Thymus (tissue), 11 donors: ENCODE results near the gene DNAJC16. TPM values are rescaled to one million over a fixed set of nuclear protein-coding genes. Genes with fewer than 3 reads are reported as not detected.

Experiments
- DNase-seq, 9 donors: peaks; one replicate each; pipeline ENCODE4 v3.0.0-alpha.2; 2013; ENCODE audit warnings: low spot score in 9 of 9, low read depth in 6 of 9, missing footprints in 1 of 9
- H3K27ac ChIP-seq, 2 donors: one replicate each; pipeline ENCODE4 v1.5.1; 2013; ENCODE audit warnings: control low read depth in 1 of 2, low read depth in 1 of 2, low read length in 1 of 2, mild to moderate bottlenecking in 1 of 2, moderate library complexity in 1 of 2
- H3K27me3 ChIP-seq, 2 donors: one replicate each; pipeline ENCODE4 v1.5.1; 2013; ENCODE audit warnings: low read length in 1 of 2; ENCODE audit not compliant: control insufficient read depth in 2 of 2, insufficient read depth in 1 of 2
- H3K36me3 ChIP-seq, 2 donors: one replicate each; pipeline ENCODE4 v1.5.1; 2013; ENCODE audit warnings: low read length in 1 of 2, mild to moderate bottlenecking in 1 of 2, moderate library complexity in 1 of 2; ENCODE audit not compliant: control insufficient read depth in 2 of 2, insufficient read depth in 2 of 2
- H3K4me1 ChIP-seq, 2 donors: one replicate each; pipeline ENCODE4 v1.5.1; 2013; ENCODE audit warnings: low read length in 2 of 2; ENCODE audit not compliant: control insufficient read depth in 2 of 2, insufficient read depth in 2 of 2
- H3K4me3 ChIP-seq, 2 donors: one replicate each; pipeline ENCODE4 v1.5.1; 2013; ENCODE audit warnings: low read length in 2 of 2, control low read depth in 1 of 2, mild to moderate bottlenecking in 1 of 2
- H3K9me3 ChIP-seq, 2 donors: one replicate each; pipeline ENCODE4 v1.5.1; 2013; ENCODE audit warnings: low read length in 1 of 2, mild to moderate bottlenecking in 1 of 2; ENCODE audit not compliant: control insufficient read depth in 2 of 2, insufficient read depth in 1 of 2
- WGBS: extraction: QIAGEN DNeasy Blood & Tissue Kit; methylation state at CpG from one replicate; pipeline ENCODE4 v1.1.7; 2013; 5-methylcytosine and 5-hydroxymethylcytosine counted together
- polyA plus RNA-seq: library from polyadenylated mRNA; stranded (reverse); fragments of 200-250 nt; gene quantifications from one replicate; pipeline ENCODE4 v1.2.3, GENCODE V29; 2013
- total RNA-seq: library from RNA; stranded (reverse); fragments of 120-200 nt; gene quantifications from one replicate; pipeline ENCODE4 v1.2.4, GENCODE V29; 2013
- donor health status: healthy.

The DNAJC16 gene
- total and polyA plus RNA-seq, 2 donors = 6.5 to 8.4 TPM

- WGBS = 97% methylated on average over 13 of the region's 13 CpGs
- no peaks in the 10 kb centered on the region for H3K4me1 ChIP-seq
These were observed 98.6 kb downstream of the DNAJC16 start for GRCh38 chr1:15625056-15625917.

More at GRCh38 chr1:15625056-15625917, 98.6 kb downstream of the DNAJC16 start:
- Histone ChIP-seq H3K4me3 (no peak overlapping the region), H3K27ac (no peak overlapping the region), H3K9me3 (no peaks in the 10 kb centered on the region), H3K27me3 (no peaks in the 10 kb centered on the region), H3K36me3 (peaks cover 8 to 25% of the 10 kb centered on the region in 2 donors)
- no peak for DNase-seq

Other genes starting within 250 kb of the DNAJC16 start
- 36.3 TPM for gene EFHD2, start 117.0 kb upstream of the DNAJC16 start, total RNA-seq
- gene EFHD2, start 117.0 kb upstream of the DNAJC16 start, polyA plus RNA-seq = 62.3 TPM
- gene CTRC, start 88.4 kb upstream of the DNAJC16 start, total RNA-seq = not detected
- gene CTRC, start 88.4 kb upstream of the DNAJC16 start, polyA plus RNA-seq = 1.6 TPM
- gene CELA2A, start 70.1 kb upstream of the DNAJC16 start, total RNA-seq = 0.14 TPM
- 0.41 TPM for gene CELA2A, start 70.1 kb upstream of the DNAJC16 start, polyA plus RNA-seq
- gene CELA2B, start 50.7 kb upstream of the DNAJC16 start, total RNA-seq = 0.28 TPM
- 0.16 TPM for gene CELA2B, start 50.7 kb upstream of the DNAJC16 start, polyA plus RNA-seq
- 5.6 TPM for gene CASP9, start 2.6 kb upstream of the DNAJC16 start, total RNA-seq
- 27.4 TPM for gene CASP9, start 2.6 kb upstream of the DNAJC16 start, polyA plus RNA-seq
- gene AGMAT, start 58.2 kb downstream of the DNAJC16 start, total RNA-seq = 3.8 TPM
- gene AGMAT, start 58.2 kb downstream of the DNAJC16 start, polyA plus RNA-seq = 4.2 TPM
- 7.4 TPM for gene DDI2, start 90.6 kb downstream of the DNAJC16 start, total RNA-seq
- 10.5 TPM for gene DDI2, start 90.6 kb downstream of the DNAJC16 start, polyA plus RNA-seq
- 18.1 TPM for gene PLEKHM2, start 157.5 kb downstream of the DNAJC16 start, total RNA-seq
- gene PLEKHM2, start 157.5 kb downstream of the DNAJC16 start, polyA plus RNA-seq = 32.5 TPM
- gene SLC25A34, start 209.4 kb downstream of the DNAJC16 start, total RNA-seq = 0.42 TPM
- gene SLC25A34, start 209.4 kb downstream of the DNAJC16 start, polyA plus RNA-seq = 2.4 TPM
- not detected for gene TMEM82, start 215.7 kb downstream of the DNAJC16 start, total RNA-seq
- gene TMEM82, start 215.7 kb downstream of the DNAJC16 start, polyA plus RNA-seq = not detected
- 1.6 TPM for gene FBLIM1, start 231.9 kb downstream of the DNAJC16 start, total RNA-seq
- gene FBLIM1, start 231.9 kb downstream of the DNAJC16 start, polyA plus RNA-seq = 10.3 TPM